Tibial artery (tissue), 4 donors: ENCODE data around the gene GRB10.

ENCODE experiments used
- DNase-seq, 2 donors: peaks; one replicate each; pipeline ENCODE4 v3.0.0-alpha.2; 2019
- H3K27ac ChIP-seq, 2 donors: fragments of 200-600 bp; sonication (generic) in 1 of 2; 1 replicate in 1 of 2; 2 replicates in 1 of 2; pipeline ENCODE4 v1.5.1; 2018 to 2019; ENCODE audit warnings: mild to moderate bottlenecking in 1 of 2
- H3K27me3 ChIP-seq, 2 donors: fragments of 200-600 bp; sonication (generic) in 1 of 2; one replicate each; pipeline versions ENCODE4 v1.5.1 to v1.6.0; 2016 to 2019
- H3K36me3 ChIP-seq, 3 donors: fragments of 200-600 bp; sonication (generic) in 2 of 3; one replicate each; pipeline ENCODE4 v1.5.1; 2016 to 2019; ENCODE audit warnings: mild to moderate bottlenecking in 2 of 3
- H3K4me1 ChIP-seq, 4 donors: fragments of 200-600 bp; sonication (generic) in 2 of 4; 1 replicate in 3 of 4; 2 replicates in 1 of 4; pipeline ENCODE4 v1.5.1; 2016 to 2019
- H3K4me3 ChIP-seq, 2 donors: fragments of 200-600 bp; sonication (generic) in 1 of 2; 1 replicate in 1 of 2; 2 replicates in 1 of 2; pipeline ENCODE4 v1.5.1; 2018 to 2019; ENCODE audit warnings: mild to moderate bottlenecking in 2 of 2
- H3K9me3 ChIP-seq, 3 donors: fragments of 200-600 bp; sonication (generic) in 1 of 3; one replicate each; pipeline ENCODE4 v1.5.1; 2016 to 2019
- intact Hi-C: fragments of 100-400 bp; cut with DNase I; formaldehyde crosslinking; loops from one replicate; pipeline ENCODE4 v1.15.0; 2023; ENCODE audit warnings: low total_unique reads
- TF ChIP-seq, protein P1 (sequence below), 2 experiments: fragments of 200-600 bp in 1 of 2; fragments of 450-650 bp in 1 of 2; IDR thresholded peaks; one replicate each; pipeline ENCODE4 v1.5.1; 2017 to 2019; ENCODE audit warnings: antibody characterized with exemption in 2 of 2, mild to moderate bottlenecking in 1 of 2, moderate library complexity in 1 of 2

The GRB10 gene

DNA sequence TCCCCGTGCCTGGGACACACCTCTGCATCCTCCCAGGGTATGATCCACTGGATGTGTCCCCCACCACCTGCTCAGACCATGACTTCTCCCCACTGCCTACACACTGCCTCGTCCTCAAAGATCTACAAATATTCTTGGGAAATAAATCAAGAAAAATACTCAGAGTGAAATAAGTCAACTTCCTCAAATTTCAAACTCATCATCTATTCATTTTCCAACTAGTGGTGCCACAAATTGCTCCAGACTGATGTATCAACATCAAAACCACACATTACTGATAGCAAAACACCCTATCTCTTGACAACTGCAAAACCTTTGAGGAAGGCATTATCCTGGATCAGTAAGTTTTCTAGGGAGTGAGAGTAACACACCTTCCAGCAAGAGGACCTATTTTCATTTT lies 87.7 kb downstream of the GRB10 start:
- TF ChIP-seq, protein P1, sequence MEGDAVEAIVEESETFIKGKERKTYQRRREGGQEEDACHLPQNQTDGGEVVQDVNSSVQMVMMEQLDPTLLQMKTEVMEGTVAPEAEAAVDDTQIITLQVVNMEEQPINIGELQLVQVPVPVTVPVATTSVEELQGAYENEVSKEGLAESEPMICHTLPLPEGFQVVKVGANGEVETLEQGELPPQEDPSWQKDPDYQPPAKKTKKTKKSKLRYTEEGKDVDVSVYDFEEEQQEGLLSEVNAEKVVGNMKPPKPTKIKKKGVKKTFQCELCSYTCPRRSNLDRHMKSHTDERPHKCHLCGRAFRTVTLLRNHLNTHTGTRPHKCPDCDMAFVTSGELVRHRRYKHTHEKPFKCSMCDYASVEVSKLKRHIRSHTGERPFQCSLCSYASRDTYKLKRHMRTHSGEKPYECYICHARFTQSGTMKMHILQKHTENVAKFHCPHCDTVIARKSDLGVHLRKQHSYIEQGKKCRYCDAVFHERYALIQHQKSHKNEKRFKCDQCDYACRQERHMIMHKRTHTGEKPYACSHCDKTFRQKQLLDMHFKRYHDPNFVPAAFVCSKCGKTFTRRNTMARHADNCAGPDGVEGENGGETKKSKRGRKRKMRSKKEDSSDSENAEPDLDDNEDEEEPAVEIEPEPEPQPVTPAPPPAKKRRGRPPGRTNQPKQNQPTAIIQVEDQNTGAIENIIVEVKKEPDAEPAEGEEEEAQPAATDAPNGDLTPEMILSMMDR (IDR thresholded peaks at IDR 0.05), result no peak
- DNase-seq, result no peak
- H3K4me3 ChIP-seq, result no peak overlapping the region
- H3K36me3 ChIP-seq, result peaks cover 0 to under 1% (median 0%) of the 10 kb centered on the region in 3 donors
- no peaks in the 10 kb centered on the region for H3K9me3 ChIP-seq
- peaks cover 0 to 32% (median 11%) of the 10 kb centered on the region in 4 donors for H3K4me1 ChIP-seq
- intact Hi-C loops, result no loop called here
- no peak overlapping the region for H3K27ac ChIP-seq
- H3K27me3 ChIP-seq, result no peaks in the 10 kb centered on the region

DNA sequence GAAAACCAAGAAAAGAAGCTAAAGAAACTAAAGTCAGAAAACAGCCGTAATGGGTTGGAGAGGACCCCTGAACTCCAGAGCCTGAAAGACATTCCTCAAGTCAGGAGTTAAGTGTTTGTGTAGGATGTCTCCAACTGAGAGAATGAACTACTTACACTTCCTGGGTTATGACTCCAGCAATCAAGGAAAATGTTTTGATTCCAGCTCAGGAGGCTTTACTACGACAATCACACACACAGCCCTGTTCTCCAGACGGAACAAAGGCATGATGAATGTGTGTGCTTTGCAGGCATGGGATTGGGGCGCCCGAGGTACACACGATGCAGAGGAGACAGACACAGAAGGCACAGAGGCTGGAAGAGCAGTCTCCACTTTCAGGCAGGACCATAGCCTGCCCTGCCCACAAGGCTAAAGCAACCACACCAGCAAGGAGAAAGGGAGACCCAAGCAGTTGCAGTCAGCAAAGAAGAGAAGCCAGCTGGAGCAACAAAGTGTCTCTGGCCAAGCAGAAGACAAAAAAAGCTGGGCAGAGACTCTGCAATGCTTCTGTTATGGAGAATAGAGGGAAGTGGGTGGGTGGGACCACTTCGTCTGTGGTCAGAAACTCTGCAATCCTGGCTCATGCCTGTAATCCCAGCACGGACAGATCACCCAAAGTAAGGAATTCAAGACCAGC lies 89.1 kb downstream of the GRB10 start:
- H3K4me3 ChIP-seq, result no peak overlapping the region
- intact Hi-C loops, result no loop called here
- TF ChIP-seq, protein P1 (IDR thresholded peaks at IDR 0.05), result no peak

GRCh38 chr7:50690541-50691011 lies 92.1 kb downstream of the GRB10 start:
- H3K4me1 ChIP-seq, result peaks cover 0 to 25% (median 5%) of the 10 kb centered on the region in 4 donors
- DNase-seq, result no peak
- TF ChIP-seq, protein P1 (IDR thresholded peaks at IDR 0.05), result no peak
- H3K9me3 ChIP-seq, result no peaks in the 10 kb centered on the region
- H3K27me3 ChIP-seq, result no peaks in the 10 kb centered on the region
- intact Hi-C loops, result no loop called here
- no peak overlapping the region for H3K4me3 ChIP-seq
- no peak overlapping the region for H3K27ac ChIP-seq
- peaks cover 0 to 15% (median 11%) of the 10 kb centered on the region in 3 donors for H3K36me3 ChIP-seq

More for the DNA sequence above, 89.1 kb downstream of the GRB10 start:
- Histone ChIP-seq H3K27ac (no peak overlapping the region), H3K4me1 (peaks cover 0 to 32% (median 11%) of the 10 kb centered on the region in 4 donors), H3K9me3 (no peaks in the 10 kb centered on the region), H3K36me3 (peaks cover 0 to 11% (median 6%) of the 10 kb centered on the region in 3 donors), H3K27me3 (no peaks in the 10 kb centered on the region)
- no peak for DNase-seq

DNA sequence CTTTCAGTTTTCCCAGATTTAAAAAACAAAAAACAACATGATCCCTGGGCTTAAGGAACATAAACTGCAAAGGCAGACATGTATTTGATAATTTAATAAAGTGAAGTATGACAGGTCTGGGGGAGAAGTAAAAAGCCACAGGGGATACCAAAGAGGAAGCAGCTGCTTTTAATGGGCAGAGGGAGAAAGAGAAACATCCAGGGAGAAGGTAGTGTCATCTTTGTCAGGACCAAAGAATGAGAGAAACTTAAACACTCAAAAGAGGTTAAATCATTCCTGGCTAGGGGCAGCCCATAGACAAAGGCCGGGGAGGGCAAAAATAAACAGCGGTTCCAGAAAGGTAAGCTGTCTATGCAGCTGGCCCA lies 94.5 kb downstream of the GRB10 start:
- Histone ChIP-seq H3K4me3 (no peak overlapping the region), H3K9me3 (no peaks in the 10 kb centered on the region), H3K4me1 (peaks cover 0 to 30% (median 14%) of the 10 kb centered on the region in 4 donors), H3K27me3 (no peaks in the 10 kb centered on the region), H3K36me3 (peaks cover 0 to 15% (median 11%) of the 10 kb centered on the region in 3 donors), H3K27ac (no peak overlapping the region)
- no peak for DNase-seq
- TF ChIP-seq, protein P1 (IDR thresholded peaks at IDR 0.05), result no peak
- intact Hi-C loops, result loop anchor here (10.0 kb wide), 1 partner anchor 387 kb away; no protein-coding TSS in a partner anchor

DNA sequence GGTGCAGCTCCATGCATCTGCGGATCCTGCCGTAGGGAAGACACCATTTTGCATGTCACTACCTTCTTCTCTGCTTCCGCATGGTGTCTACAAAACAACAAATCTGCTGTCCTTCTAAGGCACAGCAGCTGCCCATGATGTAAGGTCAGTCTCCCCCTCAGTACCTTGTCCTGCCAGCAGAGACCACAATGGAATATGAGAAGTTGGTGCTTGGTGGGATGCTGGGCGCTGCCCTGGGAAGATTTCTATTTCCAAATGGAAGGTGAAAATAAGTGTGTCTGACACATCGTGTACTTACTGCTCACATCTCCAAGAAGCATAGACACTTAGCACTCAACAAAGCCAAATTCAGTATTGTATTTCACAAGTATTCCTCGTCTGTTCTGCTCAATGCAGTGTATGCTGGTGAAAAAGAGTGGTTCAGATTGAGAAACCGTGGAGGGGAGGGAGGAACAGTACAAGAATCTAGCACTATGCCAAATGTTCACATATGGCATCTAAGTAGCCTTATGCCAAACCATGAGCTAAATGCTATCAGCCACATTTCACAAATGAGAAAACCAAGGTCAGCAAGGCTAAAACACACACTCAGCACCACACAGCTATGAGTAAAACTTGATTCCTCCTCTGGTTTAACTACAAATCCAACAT lies 95.0 kb downstream of the GRB10 start:
- Histone ChIP-seq H3K4me1 (peaks cover 0 to 27% (median 14%) of the 10 kb centered on the region in 4 donors), H3K27me3 (no peaks in the 10 kb centered on the region), H3K27ac (no peak overlapping the region), H3K4me3 (no peak overlapping the region), H3K9me3 (no peaks in the 10 kb centered on the region), H3K36me3 (peaks cover 0 to 15% (median 11%) of the 10 kb centered on the region in 3 donors)
- intact Hi-C loops, result loop anchor here (10.0 kb wide), 1 partner anchor 387 kb away; no protein-coding TSS in a partner anchor
- DNase-seq, result no peak
- TF ChIP-seq, protein P1 (IDR thresholded peaks at IDR 0.05), result no peak
